Glutamatergic neuron (in vitro differentiated cells): Measurements from ENCODE around the gene KISS1. TPM values are rescaled to one million over a fixed set of nuclear protein-coding genes. Genes with fewer than 3 reads are reported as not detected.

Source experiments
- DNase-seq: peaks from one replicate; pipeline ENCODE4 v3.0.0; 2022
- H3K27ac Mint-ChIP-seq: one replicate; pipeline ENCODE4 v1.8.0; 2020; ENCODE audit warnings: mild to moderate bottlenecking, mixed read lengths, inconsistent platforms; ENCODE audit not compliant: unreplicated experiment
- H3K27me3 Mint-ChIP-seq: one replicate; pipeline ENCODE4 v1.8.0; 2020; ENCODE audit warnings: mild to moderate bottlenecking, moderate library complexity, mixed read lengths, inconsistent platforms; ENCODE audit not compliant: unreplicated experiment
- H3K36me3 Mint-ChIP-seq: one replicate; pipeline ENCODE4 v1.8.0; 2020; ENCODE audit warnings: mild to moderate bottlenecking, mixed read lengths, inconsistent platforms; ENCODE audit not compliant: unreplicated experiment
- H3K4me1 Mint-ChIP-seq: one replicate; pipeline ENCODE4 v1.8.0; 2020; ENCODE audit warnings: mild to moderate bottlenecking, low read depth, mixed read lengths, inconsistent platforms; ENCODE audit not compliant: unreplicated experiment
- H3K4me3 Mint-ChIP-seq: one replicate; pipeline ENCODE4 v1.8.0; 2020; ENCODE audit warnings: mild to moderate bottlenecking, mixed read lengths, inconsistent platforms; ENCODE audit not compliant: unreplicated experiment
- H3K9me3 Mint-ChIP-seq: one replicate; pipeline ENCODE4 v1.8.0; 2020; ENCODE audit warnings: mild to moderate bottlenecking, moderate library complexity, mixed read lengths, inconsistent platforms; ENCODE audit not compliant: unreplicated experiment
- CTCF ChIP-seq: fragments of 200-600 bp; sonication (generic); IDR thresholded peaks from one replicate; pipeline ENCODE4 v1.5.0; 2021; ENCODE audit not compliant: partially characterized antibody, unreplicated experiment
- total RNA-seq: library from RNA; stranded (reverse); fragmentation: NEBNext Ultra II Directional; extraction: Animal tissue kit (Norgen Biotek cat#: 25700); gene quantifications from one replicate; pipeline ENCODE4 v1.2.1, GENCODE V29; 2021; ENCODE audit not compliant: unreplicated experiment

The KISS1 gene
- total RNA-seq, 1 donor from 2014 or later, result not detected

- Mint-ChIP-seq H3K27me3 (peaks cover 8% of the 10 kb centered on the region), H3K4me1 (peaks cover 9% of the 10 kb centered on the region), H3K27ac (no peak overlapping the region), H3K4me3 (no peak overlapping the region), H3K9me3 (peaks cover 4% of the 10 kb centered on the region), H3K36me3 (peaks cover 26% of the 10 kb centered on the region)
- TF ChIP-seq CTCF, result no peak
- no peak for DNase-seq
These were observed 31.1 kb upstream of the KISS1 start for GRCh38 chr1:204227351-204227750.

GRCh38 chr1:204225841-204226735, 29.8 kb upstream of the KISS1 start:
- peaks cover 8% of the 10 kb centered on the region for H3K27me3 Mint-ChIP-seq
- no peak for TF ChIP-seq CTCF

GRCh38 chr1:204224655-204225054, 28.4 kb upstream of the KISS1 start:
- Mint-ChIP-seq H3K27ac (no peak overlapping the region), H3K4me3 (no peak overlapping the region), H3K4me1 (peaks cover 14% of the 10 kb centered on the region), H3K36me3 (peaks cover 12% of the 10 kb centered on the region), H3K27me3 (peaks cover 8% of the 10 kb centered on the region), H3K9me3 (peaks cover 4% of the 10 kb centered on the region)
- DNase-seq, result no peak
- no peak for TF ChIP-seq CTCF

More at GRCh38 chr1:204225841-204226735, 29.8 kb upstream of the KISS1 start:
- Mint-ChIP-seq H3K9me3 (peaks cover 4% of the 10 kb centered on the region), H3K36me3 (peaks cover 19% of the 10 kb centered on the region), H3K4me1 (peaks cover 9% of the 10 kb centered on the region), H3K27ac (no peak overlapping the region), H3K4me3 (no peak overlapping the region)
- DNase-seq, result no peak

GRCh38 chr1:204223129-204223860, 27.0 kb upstream of the KISS1 start:
- TF ChIP-seq CTCF, result no peak
- H3K4me1 Mint-ChIP-seq, result peaks cover 14% of the 10 kb centered on the region
- peaks cover 5% of the 10 kb centered on the region for H3K36me3 Mint-ChIP-seq
- peak overlapping the region; percentile 36 for H3K4me3 Mint-ChIP-seq
- H3K27me3 Mint-ChIP-seq, result peaks cover 2% of the 10 kb centered on the region
- H3K9me3 Mint-ChIP-seq, result no peaks in the 10 kb centered on the region
- H3K27ac Mint-ChIP-seq, result no peak overlapping the region
- DNase-seq, result peak; percentile 54

- H3K9me3 Mint-ChIP-seq, result no peaks in the 10 kb centered on the region
- H3K36me3 Mint-ChIP-seq, result peaks cover 5% of the 10 kb centered on the region
- H3K27me3 Mint-ChIP-seq, result peaks cover 2% of the 10 kb centered on the region
- H3K27ac Mint-ChIP-seq, result no peak overlapping the region
- TF ChIP-seq CTCF, result no peak
- peak overlapping the region; percentile 36 for H3K4me3 Mint-ChIP-seq
- H3K4me1 Mint-ChIP-seq, result peaks cover 17% of the 10 kb centered on the region
- no peak for DNase-seq
These were observed 26.4 kb upstream of the KISS1 start for GRCh38 chr1:204222764-204223055.
